ENCODE results near the gene ABAT.

DNA sequence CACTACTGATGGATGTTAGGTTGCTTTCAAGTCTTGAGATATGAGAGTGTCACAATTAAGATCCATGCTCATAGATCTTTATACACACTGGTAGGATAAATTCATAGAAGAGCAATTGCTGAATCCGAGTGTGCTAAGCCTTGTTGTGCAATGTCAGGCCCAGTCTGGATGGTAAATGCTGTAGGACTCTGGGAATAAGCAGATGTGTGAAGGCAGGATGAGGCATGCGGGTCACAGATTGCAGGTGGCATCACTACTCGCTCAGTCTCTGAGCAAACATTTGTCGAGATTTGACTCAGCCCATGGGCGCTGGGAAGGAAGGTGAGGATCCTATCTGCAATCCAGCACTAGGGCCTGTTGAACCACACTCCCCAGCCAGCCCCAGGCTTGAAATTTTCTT lies 82.3 kb downstream of the ABAT start:
- TF ChIP-seq, protein P1, sequence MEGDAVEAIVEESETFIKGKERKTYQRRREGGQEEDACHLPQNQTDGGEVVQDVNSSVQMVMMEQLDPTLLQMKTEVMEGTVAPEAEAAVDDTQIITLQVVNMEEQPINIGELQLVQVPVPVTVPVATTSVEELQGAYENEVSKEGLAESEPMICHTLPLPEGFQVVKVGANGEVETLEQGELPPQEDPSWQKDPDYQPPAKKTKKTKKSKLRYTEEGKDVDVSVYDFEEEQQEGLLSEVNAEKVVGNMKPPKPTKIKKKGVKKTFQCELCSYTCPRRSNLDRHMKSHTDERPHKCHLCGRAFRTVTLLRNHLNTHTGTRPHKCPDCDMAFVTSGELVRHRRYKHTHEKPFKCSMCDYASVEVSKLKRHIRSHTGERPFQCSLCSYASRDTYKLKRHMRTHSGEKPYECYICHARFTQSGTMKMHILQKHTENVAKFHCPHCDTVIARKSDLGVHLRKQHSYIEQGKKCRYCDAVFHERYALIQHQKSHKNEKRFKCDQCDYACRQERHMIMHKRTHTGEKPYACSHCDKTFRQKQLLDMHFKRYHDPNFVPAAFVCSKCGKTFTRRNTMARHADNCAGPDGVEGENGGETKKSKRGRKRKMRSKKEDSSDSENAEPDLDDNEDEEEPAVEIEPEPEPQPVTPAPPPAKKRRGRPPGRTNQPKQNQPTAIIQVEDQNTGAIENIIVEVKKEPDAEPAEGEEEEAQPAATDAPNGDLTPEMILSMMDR (IDR thresholded peaks at IDR 0.05; ENCODE audit: low read depth, low read length), result no peak
- TF ChIP-seq, protein P2, sequence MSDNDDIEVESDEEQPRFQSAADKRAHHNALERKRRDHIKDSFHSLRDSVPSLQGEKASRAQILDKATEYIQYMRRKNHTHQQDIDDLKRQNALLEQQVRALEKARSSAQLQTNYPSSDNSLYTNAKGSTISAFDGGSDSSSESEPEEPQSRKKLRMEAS (IDR thresholded peaks at IDR 0.05; ENCODE audit: low read depth, low read length), result no peak
